HEK293 (cell line): ENCODE data around the gene NIT1.

Source experiments
- CTCF ChIA-PET: fragments of 350-600 bp; formaldehyde crosslinking; extraction: SDS; loops from one replicate; lab custom pipeline; 2021; ENCODE audit warnings: antibody characterized with exemption; lab: Yijun Ruan, JAX
- POLR2A ChIA-PET: fragments of 300-600 bp; formaldehyde crosslinking; extraction: SDS; loops from one replicate; lab custom pipeline; 2020; ENCODE audit warnings: antibody characterized with exemption, inconsistent platforms; lab: Yijun Ruan, JAX
- H3K27ac ChIP-seq: fragments of 200-500 bp; sonication (Bioruptor generic); 2 replicates; pipeline ENCODE4 v1.5.1; 2014; ENCODE audit warnings: low read depth, low read length, control low read depth, inconsistent platforms; ENCODE audit errors: extremely low read depth
- H3K36me3 ChIP-seq, 2 experiments: fragments of 200-500 bp in 1 of 2; sonication (Bioruptor generic) in 1 of 2; 1 replicate in 1 of 2; 2 replicates in 1 of 2; pipeline ENCODE4 v1.5.1; 2014 to 2017; ENCODE audit warnings: inconsistent platforms in 2 of 2, low read length in 2 of 2; ENCODE audit not compliant: control insufficient read depth in 2 of 2, insufficient read depth in 1 of 2
- H3K4me1 ChIP-seq: fragments of 200-500 bp; sonication (Bioruptor generic); 2 replicates; pipeline ENCODE4 v1.5.1; 2014; ENCODE audit warnings: mild to moderate bottlenecking, low read length, inconsistent platforms; ENCODE audit not compliant: control insufficient read depth, insufficient read depth
- H3K4me3 ChIP-seq: 2 replicates; pipeline ENCODE4 v1.5.1; 2011; ENCODE audit warnings: low read depth, mild to moderate bottlenecking, control low read depth, low read length, moderate library complexity
- H3K9me3 ChIP-seq: fragments of 200-500 bp; sonication (Bioruptor generic); 2 replicates; pipeline ENCODE4 v1.5.1; 2014; ENCODE audit warnings: low read depth, low read length, inconsistent platforms; ENCODE audit not compliant: control insufficient read depth, insufficient read depth
- ATF2 ChIP-seq: fragments of 450-650 bp; formaldehyde crosslinking; IDR thresholded peaks from 2 replicates; pipeline ENCODE4 v1.5.1; 2016; ENCODE audit warnings: missing biosample characterization, missing genetic modification characterization, low read depth
- EGR2 ChIP-seq: fragments of 450-650 bp; formaldehyde crosslinking; IDR thresholded peaks from 2 replicates; pipeline ENCODE4 v1.5.1; 2016; ENCODE audit warnings: low read depth, missing biosample characterization, missing genetic modification characterization
- ELK4 ChIP-seq: IDR thresholded peaks from 2 replicates; pipeline ENCODE4 v1.6.1; 2011; ENCODE audit warnings: mild to moderate bottlenecking, low read depth, low read length, borderline replicate concordance
- MYNN ChIP-seq: fragments of 450-650 bp; formaldehyde crosslinking; IDR thresholded peaks from 2 replicates; pipeline ENCODE4 v1.5.1; 2016; ENCODE audit warnings: missing biosample characterization, missing genetic modification characterization, borderline replicate concordance
- RBAK ChIP-seq: fragments of 450-650 bp; formaldehyde crosslinking; IDR thresholded peaks from 2 replicates; pipeline ENCODE4 v1.5.1; 2016; ENCODE audit warnings: missing biosample characterization, missing genetic modification characterization
- REPIN1 ChIP-seq: fragments of 450-650 bp; formaldehyde crosslinking; IDR thresholded peaks from 2 replicates; pipeline ENCODE4 v1.5.1; 2017; ENCODE audit warnings: missing biosample characterization, missing genetic modification characterization, low read depth
- TCF7L2 ChIP-seq: IDR thresholded peaks from 2 replicates; pipeline ENCODE4 v1.6.1; 2011; ENCODE audit warnings: low read depth, mild to moderate bottlenecking, inconsistent platforms, low read length, moderate library complexity, borderline replicate concordance
- WT1 ChIP-seq: fragments of 450-650 bp; formaldehyde crosslinking; IDR thresholded peaks from 2 replicates; pipeline ENCODE4 v1.5.1; 2016; ENCODE audit warnings: missing biosample characterization, missing genetic modification characterization
- YY2 ChIP-seq: fragments of 450-650 bp; formaldehyde crosslinking; IDR thresholded peaks from 2 replicates; pipeline ENCODE4 v1.5.1; 2016; ENCODE audit warnings: missing biosample characterization, missing genetic modification characterization
- ZBTB26 ChIP-seq: fragments of 450-650 bp; formaldehyde crosslinking; optimal IDR thresholded peaks from 2 replicates; pipeline ENCODE3; 2016; ENCODE audit warnings: missing biosample characterization, mild to moderate bottlenecking, missing genetic modification characterization
- ZFP37 ChIP-seq: fragments of 450-650 bp; formaldehyde crosslinking; IDR thresholded peaks from 2 replicates; pipeline ENCODE4 v1.5.1; 2016; ENCODE audit warnings: missing biosample characterization, missing genetic modification characterization
- ZNF132 ChIP-seq: fragments of 450-650 bp; formaldehyde crosslinking; IDR thresholded peaks from 2 replicates; pipeline ENCODE4 v1.5.1; 2017; ENCODE audit warnings: missing biosample characterization, missing genetic modification characterization, borderline replicate concordance
- ZNF140 ChIP-seq: fragments of 450-650 bp; formaldehyde crosslinking; IDR thresholded peaks from 2 replicates; pipeline ENCODE4 v1.5.1; 2016; ENCODE audit warnings: missing biosample characterization, missing genetic modification characterization
- ZNF155 ChIP-seq: fragments of 450-650 bp; formaldehyde crosslinking; IDR thresholded peaks from 2 replicates; pipeline ENCODE4 v1.5.1; 2016; ENCODE audit warnings: missing biosample characterization, missing genetic modification characterization
- ZNF2 ChIP-seq: fragments of 450-650 bp; formaldehyde crosslinking; IDR thresholded peaks from 2 replicates; pipeline ENCODE4 v1.5.1; 2016; ENCODE audit warnings: missing biosample characterization, missing genetic modification characterization
- ZNF366 ChIP-seq: fragments of 450-650 bp; formaldehyde crosslinking; conservative IDR thresholded peaks from 2 replicates; pipeline ENCODE4 v1.5.1; 2016; ENCODE audit warnings: missing biosample characterization, missing genetic modification characterization
- ZNF37A ChIP-seq: fragments of 450-650 bp; IDR thresholded peaks from 2 replicates; pipeline ENCODE4 v1.5.1; 2018; ENCODE audit warnings: missing biosample characterization, missing genetic modification characterization
- ZNF488 ChIP-seq: fragments of 450-650 bp; formaldehyde crosslinking; IDR thresholded peaks from 2 replicates; pipeline ENCODE4 v1.5.1; 2016; ENCODE audit warnings: missing biosample characterization, missing genetic modification characterization
- ZNF521 ChIP-seq: fragments of 450-650 bp; formaldehyde crosslinking; IDR thresholded peaks from 2 replicates; pipeline ENCODE4 v1.5.1; 2017; ENCODE audit warnings: missing biosample characterization, mild to moderate bottlenecking, missing genetic modification characterization
- ZNF596 ChIP-seq: fragments of 450-650 bp; IDR thresholded peaks from 2 replicates; pipeline ENCODE4 v1.5.0; 2018; ENCODE audit warnings: missing biosample characterization, mild to moderate bottlenecking, missing genetic modification characterization, moderate library complexity
- ZNF664 ChIP-seq: fragments of 450-650 bp; formaldehyde crosslinking; IDR thresholded peaks from 2 replicates; pipeline ENCODE4 v1.5.1; 2016; ENCODE audit warnings: missing biosample characterization, missing genetic modification characterization
- ZSCAN5A ChIP-seq: fragments of 450-650 bp; formaldehyde crosslinking; IDR thresholded peaks from 2 replicates; pipeline ENCODE4 v1.5.1; 2016; ENCODE audit warnings: missing biosample characterization, missing genetic modification characterization

The NIT1 gene

GRCh38 chr1:161089938-161090337 is 28.0 kb upstream of the NIT1 start:
- no peaks in the 10 kb centered on the region for H3K36me3 ChIP-seq
- H3K4me3 ChIP-seq, result no peak overlapping the region
- ChIA-PET POLR2A (no interaction called here), CTCF (interaction anchor here (1.4 kb wide), 1 partner anchor 9 kb away, joined by 4 read pairs; no protein-coding TSS in a partner anchor)
- no peak for TF ChIP-seq MYNN (tag by site-specific recombination)
- no peak for TF ChIP-seq RBAK
- TF ChIP-seq TCF7L2, result no peak
- no peak for TF ChIP-seq ZFP37 (tag by site-specific recombination)
- no peak for TF ChIP-seq ZNF664 (tag by site-specific recombination)
- TF ChIP-seq ZNF521 (tag by site-specific recombination), result no peak
- TF ChIP-seq ZBTB26 (tag by site-specific recombination), result no peak
- no peak for TF ChIP-seq ATF2 (tag by site-specific recombination)
- TF ChIP-seq YY2 (tag by site-specific recombination), result no peak
- TF ChIP-seq ZNF155 (tag by site-specific recombination), result no peak
- no peaks in the 10 kb centered on the region for H3K4me1 ChIP-seq
- H3K9me3 ChIP-seq, result no peaks in the 10 kb centered on the region
- H3K27ac ChIP-seq, result no peak overlapping the region

GRCh38 chr1:161090617-161091016 is 27.3 kb upstream of the NIT1 start:
- CTCF ChIA-PET, result no interaction called here
- no peak for TF ChIP-seq ZNF132 (tag by site-specific recombination)
- TF ChIP-seq ZNF2, result no peak
- no peak for TF ChIP-seq ZNF37A (tag by site-specific recombination)
- TF ChIP-seq ZNF140 (tag by site-specific recombination), result no peak
- no peak for TF ChIP-seq ZNF366 (tag by site-specific recombination)
- no peak for TF ChIP-seq REPIN1 (tag by site-specific recombination)
- TF ChIP-seq, all 188 proteins: peak for 0
- POLR2A ChIA-PET, result interaction anchor here (0.6 kb wide), 1 partner anchor 64 kb away, joined by 8 read pairs; no protein-coding TSS in a partner anchor
- no peak overlapping the region for H3K4me3 ChIP-seq
- H3K4me1 ChIP-seq, result no peaks in the 10 kb centered on the region
- no peaks in the 10 kb centered on the region for H3K36me3 ChIP-seq
- no peak overlapping the region for H3K27ac ChIP-seq
- no peaks in the 10 kb centered on the region for H3K9me3 ChIP-seq

- ChIA-PET POLR2A (no interaction called here), CTCF (no interaction called here)
- Histone ChIP-seq H3K36me3 (no peaks in the 10 kb centered on the region), H3K4me3 (no peak overlapping the region)
- TF ChIP-seq EGR2 (no peak), ZNF596 (tag by site-specific recombination) (no peak), ZNF488 (no peak), WT1 (tag by site-specific recombination) (no peak), ZNF140 (tag by site-specific recombination) (no peak), ELK4 (no peak), ZSCAN5A (tag by site-specific recombination) (no peak)
- TF ChIP-seq, all 188 proteins: peak for 0
- Histone ChIP-seq H3K9me3 (no peaks in the 10 kb centered on the region), H3K4me1 (no peaks in the 10 kb centered on the region), H3K27ac (no peak overlapping the region)
These were observed 26.8 kb upstream of the NIT1 start for GRCh38 chr1:161091093-161091492.
